HG03469 (cell line): ENCODE data around the gene ZNF516.
"Not testable (repeated sequence)": the region's sequence is repeated elsewhere in the genome, so short reads cannot be mapped to it uniquely, and the experiment has no call there.

Experiments used
- ATAC-seq: cut with Tn5 transposase; IDR thresholded peaks from one replicate; pipeline ENCODE4 v1.9.1; 2021; ENCODE audit warnings: mild to moderate bottlenecking, moderate library complexity, moderate number of reproducible peaks; ENCODE audit not compliant: unreplicated experiment

Gene ZNF516, protein sequence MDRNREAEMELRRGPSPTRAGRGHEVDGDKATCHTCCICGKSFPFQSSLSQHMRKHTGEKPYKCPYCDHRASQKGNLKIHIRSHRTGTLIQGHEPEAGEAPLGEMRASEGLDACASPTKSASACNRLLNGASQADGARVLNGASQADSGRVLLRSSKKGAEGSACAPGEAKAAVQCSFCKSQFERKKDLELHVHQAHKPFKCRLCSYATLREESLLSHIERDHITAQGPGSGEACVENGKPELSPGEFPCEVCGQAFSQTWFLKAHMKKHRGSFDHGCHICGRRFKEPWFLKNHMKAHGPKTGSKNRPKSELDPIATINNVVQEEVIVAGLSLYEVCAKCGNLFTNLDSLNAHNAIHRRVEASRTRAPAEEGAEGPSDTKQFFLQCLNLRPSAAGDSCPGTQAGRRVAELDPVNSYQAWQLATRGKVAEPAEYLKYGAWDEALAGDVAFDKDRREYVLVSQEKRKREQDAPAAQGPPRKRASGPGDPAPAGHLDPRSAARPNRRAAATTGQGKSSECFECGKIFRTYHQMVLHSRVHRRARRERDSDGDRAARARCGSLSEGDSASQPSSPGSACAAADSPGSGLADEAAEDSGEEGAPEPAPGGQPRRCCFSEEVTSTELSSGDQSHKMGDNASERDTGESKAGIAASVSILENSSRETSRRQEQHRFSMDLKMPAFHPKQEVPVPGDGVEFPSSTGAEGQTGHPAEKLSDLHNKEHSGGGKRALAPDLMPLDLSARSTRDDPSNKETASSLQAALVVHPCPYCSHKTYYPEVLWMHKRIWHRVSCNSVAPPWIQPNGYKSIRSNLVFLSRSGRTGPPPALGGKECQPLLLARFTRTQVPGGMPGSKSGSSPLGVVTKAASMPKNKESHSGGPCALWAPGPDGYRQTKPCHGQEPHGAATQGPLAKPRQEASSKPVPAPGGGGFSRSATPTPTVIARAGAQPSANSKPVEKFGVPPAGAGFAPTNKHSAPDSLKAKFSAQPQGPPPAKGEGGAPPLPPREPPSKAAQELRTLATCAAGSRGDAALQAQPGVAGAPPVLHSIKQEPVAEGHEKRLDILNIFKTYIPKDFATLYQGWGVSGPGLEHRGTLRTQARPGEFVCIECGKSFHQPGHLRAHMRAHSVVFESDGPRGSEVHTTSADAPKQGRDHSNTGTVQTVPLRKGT

DNA sequence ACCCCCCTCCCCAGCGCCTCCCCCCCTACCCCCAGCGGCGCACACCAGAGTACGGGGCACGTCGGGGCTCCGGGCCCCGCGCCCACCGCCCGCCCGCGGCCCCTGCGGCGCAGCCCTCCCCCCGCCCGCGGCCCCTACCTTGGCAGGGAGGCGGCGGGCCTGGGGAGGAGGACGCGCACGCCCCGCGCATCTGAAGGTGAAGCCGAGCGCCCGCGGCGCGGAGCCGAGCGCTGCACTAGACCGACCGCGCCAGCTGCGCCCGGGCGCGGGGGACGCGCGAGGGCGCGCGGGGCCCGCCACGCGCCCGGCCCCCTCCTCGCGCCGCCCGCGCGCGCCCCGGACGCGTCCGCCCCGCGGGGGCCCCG, at the start of gene ZNF516:
ZNF516 (minus strand) TSS at position 237 of the 365 bp plus-strand sequence. CDS start 52,188 bp downstream, outside the sequence.
- no peak for ATAC-seq

DNA sequence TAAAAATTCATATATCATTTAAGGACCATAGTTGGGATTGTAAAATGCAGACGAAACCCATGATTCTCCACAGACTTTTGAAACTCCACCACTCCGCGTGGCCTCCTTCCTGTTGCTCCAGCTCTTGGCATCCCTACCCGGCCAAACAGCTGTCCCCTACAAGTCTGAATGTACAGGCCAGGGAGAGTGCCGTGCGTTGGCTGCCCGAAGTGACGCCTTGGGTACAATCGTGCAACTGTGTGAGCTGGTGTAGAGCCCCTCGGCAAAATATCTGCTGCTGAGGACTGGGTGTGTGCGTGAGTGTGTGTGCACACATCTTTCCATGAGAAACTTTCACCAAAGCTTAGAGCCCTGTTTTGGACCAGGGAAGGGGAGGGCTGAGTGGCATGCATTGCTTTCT, 43.8 kb upstream of the ZNF516 start:
- ATAC-seq: no peak

DNA sequence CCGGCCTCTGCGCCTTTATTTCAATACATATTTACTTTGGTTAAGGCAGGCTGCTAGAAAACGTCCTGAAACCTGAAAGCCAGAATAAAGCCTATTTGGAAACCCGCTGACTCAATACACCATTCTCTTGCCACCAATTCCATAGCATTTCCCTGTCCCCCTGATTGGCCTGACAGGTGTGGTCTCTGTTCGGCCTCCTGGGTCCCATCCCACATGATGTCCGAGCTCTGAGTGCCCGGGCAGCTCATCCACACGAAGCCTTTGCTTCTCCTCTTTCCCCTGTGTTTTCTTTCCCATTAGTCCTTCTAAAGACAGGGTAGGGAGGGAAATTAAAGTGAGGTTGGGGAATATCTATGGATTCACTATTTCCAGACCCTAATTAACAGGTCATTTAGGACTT, 42.6 kb upstream of the ZNF516 start:
- ATAC-seq: no peak

DNA sequence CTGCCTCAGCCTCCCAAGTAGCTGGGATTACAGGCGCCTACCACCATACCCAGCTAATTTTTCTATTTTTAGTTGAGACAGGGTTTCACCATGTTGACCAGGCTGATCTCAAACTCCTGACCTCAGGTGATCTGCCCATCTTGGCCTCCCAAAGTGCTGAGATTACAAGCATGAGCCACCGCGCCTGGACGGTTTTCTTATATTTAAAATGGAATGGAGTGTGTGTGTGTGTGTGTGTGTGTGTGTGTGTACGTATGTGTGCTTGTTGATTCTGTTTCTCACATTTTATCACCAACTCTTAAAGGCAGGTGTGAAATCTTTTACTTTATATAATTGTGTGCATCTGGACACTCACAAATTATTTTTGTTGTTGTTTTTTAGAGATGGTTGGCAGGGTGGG, 41.6 kb upstream of the ZNF516 start:
- not testable (repeated sequence) for ATAC-seq

DNA sequence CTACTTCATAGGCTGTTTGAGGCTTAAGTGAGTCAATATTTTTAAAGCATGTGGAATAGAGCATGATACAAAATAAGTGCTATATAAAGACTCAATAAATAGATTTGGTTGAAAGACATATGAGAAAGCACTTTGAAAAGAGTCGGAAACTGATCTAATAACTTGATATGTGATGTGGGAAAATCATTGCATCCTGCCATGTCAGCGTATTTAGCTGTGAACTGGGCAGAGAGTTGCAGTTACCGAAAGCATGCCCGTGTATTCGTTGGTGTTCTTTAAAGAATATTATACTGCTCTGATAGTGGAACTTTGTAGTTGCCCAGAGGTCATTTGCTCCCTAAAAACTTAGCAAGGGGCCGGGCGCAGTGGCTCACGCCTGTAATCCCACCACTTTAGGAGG, 37.8 kb upstream of the ZNF516 start:
- ATAC-seq: no peak

DNA sequence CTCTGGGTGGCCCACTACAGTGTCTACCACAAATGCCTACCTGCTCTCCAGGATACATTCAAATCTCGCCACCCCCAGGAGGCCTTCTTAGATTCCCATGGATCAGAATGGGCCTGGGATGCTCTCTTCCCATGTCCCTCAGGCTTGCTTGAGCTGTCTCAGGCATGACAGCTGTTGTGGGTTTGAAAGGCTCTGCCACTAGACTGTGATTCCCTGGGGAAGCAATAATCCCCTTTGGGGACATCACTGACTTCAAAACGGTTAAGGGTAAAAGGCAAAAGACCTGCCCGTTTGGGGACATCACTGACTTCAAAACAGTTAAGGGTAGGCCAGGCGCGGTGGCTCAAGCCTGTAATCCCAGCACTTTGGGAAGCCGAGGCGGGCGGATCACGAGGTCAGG, 35.8 kb upstream of the ZNF516 start:
- no peak for ATAC-seq

DNA sequence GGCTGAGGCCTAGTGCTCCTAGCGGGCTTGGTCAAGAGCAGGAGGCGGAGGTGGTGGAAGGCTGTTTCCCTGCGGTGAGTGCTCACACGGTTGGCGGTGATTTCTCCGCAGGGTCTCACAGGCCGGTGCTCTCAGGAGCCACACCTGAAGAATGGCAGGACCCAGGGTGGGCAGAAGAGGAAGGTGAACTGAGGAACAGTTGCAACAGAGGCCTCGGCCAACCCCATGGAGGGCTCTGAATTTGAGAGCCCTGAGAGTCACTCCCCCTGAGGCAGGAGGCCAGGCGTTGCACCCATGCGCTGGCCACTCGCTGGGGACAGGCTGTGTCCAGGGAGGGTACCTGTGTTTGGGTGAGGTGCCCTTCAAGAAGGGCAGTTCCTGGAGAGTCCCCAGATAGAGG, 35.3 kb upstream of the ZNF516 start:
- no peak for ATAC-seq

DNA sequence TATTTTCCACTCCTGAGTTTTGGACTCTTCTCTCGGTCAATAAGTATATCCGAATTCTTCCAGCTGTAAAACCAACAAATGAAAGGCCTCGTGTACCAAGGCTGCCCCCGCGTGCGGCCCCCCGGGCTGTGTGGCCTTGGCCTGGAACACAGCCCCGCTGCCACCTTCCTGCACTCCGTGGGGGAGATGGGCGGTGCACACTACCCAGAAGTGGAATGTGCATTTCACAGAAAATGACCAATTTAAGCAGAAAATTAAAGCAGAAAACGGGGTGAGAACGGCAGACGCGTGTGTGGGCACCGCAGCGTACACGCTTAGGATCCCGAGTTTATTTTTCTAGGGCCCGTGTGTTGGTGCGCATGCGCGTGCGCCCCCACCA, 34.4 kb upstream of the ZNF516 start:
- ATAC-seq: no peak

DNA sequence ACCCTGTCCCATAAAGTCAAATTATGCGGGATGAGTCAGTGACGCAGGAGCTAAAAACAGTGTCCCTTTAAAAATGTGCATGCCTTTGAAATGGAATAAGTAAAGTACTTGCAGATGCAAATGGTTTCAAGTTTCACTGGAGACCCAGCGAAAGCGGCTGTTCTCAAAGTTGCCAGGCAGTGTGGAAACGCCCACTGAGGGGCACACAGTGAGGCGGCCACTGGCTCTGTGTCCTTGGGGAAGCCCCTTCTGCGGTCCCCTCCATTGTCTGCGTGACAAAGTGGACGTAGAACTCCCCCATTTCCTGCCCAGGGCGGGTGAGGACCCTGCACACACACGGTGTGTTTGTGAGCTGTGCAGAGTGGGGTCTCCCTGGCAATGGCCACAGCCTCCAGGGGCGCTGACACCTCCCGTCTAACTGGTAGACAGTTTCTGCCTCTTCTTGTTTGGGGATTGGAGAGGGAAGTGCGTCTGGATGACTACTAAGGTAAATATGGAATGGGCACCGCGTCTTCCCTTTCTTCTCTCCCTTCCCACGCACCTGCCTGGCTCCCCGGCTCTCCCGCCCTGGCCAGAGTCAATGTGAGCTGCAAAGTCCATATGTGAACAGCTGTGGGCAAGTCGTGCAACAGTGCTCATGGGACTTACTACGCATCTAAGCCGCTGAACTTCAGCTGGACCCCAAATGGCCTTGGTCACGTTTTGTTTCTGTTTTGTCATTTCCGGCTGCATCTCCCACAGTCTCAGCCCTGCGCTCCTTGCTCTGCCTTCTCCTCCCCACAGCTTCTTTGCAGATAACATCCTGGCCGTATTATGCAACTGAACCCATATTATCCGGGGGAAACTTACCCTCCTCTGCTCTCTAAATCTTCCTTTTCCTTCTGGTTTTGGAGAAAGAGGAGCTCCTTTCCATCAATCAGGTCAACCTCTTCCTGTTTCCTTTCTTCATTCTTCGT, 33.7 kb upstream of the ZNF516 start:
- ATAC-seq: no peak

DNA sequence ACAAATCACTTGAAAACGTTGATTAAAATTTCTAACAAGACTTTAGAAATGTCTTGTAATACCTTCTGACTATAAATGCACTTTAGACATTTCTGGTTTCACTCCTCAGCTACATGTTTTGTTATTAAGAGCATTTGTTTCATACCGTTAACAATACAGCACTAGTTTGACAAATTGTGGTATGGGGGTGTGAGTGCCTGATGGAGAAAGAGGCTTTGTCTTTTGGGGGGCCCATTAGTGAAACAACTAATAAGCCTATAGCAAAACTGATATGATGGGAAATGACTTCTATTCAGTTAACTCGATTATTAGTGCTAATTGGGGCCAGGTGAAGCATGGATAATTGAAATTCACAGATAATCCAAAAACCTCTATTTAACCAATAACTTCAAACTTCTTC, 30.9 kb upstream of the ZNF516 start:
- ATAC-seq: no peak

DNA sequence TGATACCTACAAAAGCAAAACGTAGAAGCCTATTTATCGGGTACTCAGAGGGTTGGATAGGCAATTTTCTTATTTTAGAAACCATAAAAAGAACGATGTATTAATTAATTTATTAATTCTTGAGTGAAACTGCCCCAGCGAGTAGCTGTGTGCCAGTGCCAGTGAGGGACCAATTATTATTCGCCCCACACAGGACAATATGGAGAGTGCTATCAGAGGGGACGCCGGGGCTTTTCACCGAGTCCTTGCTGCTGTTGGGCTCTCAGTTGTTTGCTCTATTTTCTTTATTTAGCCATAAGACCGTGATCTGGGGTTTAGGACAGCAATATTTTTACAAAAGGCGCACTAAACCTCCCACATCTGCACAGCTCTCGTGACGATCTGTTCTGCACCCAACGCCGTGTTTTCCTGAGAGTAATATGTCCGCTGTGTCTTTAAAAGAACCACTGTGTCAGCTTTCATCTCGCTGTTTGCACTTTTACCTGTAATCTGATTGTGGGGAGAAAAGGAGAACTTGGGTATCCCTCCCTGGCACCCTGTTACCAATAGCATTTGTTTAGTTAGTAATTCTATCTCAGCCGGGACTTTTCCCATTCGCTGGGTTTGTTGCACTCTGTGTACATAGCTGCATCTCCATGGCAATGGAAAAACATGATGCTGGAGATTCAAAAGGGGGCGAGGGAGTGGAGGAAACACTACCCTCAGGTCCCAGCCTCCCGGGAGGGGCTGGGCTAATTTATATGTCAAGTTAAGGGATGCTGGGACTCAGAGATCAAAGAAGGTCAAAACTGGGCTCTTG, 30.1 kb upstream of the ZNF516 start:
- no peak for ATAC-seq

DNA sequence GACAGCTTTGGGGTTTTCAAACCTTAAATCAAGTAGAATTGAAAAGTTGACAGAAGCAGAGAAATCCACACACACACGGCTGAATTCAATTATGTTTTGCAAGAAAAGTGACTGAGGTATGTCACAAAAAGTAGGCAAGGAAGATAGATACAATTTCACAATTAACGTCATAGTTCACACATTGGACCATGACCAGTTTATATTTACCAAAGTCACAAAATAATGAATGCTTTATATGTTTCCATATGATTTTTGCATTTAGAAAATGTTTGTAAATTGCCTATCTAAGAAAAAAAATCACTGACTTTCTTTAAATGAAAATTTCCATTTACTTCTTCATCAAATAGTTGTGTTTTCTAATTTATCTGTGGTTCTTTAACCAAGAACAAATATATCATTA, 29.4 kb upstream of the ZNF516 start:
- ATAC-seq: no peak

DNA sequence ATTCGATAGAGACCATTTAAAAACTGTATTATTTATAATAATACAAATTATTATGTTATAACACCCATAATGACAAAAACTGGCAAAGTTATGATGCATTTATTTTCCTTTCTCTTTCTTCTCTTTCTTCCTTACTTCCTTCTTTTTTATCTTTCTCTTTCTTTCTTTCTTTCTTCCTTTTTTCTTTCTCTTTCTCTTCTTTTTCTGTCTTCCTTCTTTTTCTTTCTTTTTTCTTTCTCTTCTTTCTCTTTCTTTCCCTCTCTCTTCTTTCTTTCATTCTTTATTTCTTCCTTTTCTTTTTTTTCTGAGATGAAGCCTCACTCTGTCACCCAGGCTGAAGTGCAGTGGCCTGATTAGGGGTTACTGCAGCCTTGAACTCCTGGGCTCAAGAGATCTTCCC, 27.5 kb upstream of the ZNF516 start:
- no peak for ATAC-seq

DNA sequence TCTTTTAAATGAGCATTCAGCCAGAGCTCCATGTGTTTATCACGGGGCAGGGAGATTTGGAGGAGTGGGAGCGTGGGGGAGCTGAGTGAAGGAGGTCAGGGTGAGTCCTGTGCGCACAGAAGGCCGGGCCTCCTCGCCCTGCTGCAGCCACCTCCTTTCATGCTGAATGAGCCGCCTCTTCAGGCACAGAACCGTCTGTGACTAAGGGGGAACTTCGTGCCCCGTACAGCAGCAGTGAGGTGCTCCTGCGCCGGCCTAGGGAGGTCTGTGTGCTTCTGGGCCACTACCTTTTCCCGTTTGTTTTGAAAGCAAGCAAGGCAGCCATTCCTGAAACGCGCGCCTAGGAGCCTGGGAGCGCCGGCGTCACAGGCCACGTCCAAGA, 27.1 kb upstream of the ZNF516 start:
- ATAC-seq: no peak

DNA sequence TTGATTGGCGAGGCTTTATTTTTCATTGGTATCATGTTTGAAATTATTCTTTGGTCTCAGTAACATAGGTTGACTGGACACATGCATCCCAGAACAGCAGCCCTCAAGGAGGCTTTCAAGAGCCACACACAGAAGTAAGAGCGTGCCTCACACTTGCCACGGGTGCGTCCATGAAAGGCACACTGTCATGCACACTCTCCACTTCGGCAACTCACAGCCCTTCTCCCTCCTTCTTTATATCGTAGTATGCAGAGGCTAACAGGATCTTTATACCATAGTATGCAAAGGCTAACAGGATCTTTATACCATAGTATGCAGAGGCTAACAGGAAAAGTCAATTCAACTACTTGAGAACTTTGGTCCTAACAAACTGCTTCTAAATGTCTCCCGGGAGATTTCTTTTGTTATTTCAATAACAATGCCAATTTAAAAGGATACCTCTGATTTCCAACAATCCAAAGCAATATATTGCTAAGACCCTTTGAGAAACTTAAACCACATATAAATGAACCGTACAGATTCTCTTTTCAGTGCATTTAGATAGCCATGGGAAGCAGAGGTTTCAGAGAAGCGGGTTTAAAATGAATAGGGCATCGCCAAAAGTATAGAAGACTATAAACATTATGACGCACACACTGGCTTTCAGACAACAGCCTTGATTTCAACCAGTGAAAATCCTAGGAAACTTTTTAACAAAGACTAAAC, 26.5 kb upstream of the ZNF516 start:
- no peak for ATAC-seq

DNA sequence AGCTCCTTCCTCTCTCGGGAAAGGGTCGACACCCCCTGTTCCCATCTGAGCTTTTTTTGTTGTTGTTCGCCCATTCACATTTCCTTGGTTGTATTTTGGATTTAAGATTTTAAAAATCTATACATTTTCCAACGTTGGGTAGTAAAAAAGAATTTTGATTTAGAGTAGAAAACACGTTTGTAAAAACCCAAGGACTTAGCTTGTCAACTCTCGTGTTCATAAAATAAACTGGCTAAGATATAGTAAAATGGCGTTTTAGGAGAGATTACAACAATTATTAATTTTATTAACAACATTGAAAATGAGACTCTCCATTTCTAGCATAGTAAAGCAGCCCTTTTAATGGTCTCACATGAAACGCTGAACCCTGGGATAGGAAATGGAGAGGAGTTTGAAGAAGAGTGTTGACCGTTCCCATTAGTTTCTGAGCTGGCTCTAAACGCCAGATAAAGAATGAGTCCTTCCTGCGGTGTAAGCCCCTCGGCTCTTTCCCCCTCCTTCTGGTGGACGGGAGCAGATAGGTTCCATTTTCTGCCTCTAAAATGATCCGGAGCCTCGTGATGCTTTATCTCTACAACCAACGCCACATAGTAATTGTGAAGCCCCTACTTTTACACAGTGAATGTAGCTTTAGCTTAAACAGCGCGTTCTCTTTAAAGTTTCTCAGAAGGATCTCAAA, 24.0 kb upstream of the ZNF516 start:
- no peak for ATAC-seq

DNA sequence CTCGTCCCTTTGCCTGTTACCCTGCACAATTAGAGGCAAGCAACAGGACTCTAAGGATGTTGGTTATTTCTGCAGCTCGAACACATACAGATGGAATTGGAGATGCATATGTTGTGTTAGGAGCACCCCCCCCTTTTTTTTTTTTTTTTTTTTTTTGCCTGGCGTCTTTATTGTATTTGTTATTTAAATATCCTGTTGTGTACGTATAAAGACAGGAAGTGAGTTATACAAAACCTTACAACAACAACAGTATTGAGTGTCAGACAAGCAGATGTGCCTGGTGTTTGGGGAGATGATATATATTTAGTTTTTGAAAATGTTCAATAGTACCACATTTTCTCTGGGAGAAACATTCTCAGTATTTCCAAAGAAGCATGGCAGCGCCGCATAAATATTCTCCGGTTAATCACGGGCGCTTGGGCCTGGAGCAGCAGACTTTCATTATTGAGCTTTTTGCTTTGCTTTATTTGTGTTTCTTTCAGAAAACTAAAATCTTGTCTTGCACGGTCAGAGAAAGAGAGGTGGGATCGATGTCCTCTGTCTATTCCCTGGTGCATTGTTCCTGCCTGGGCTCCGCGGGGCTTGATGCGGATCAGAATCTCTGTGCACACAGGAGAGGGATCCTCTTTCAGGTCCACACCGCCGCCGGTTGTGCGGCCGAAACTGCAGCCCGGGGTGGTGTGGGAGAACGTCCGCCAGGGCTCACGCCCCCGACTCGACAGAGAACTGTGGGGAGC, 23.2 kb upstream of the ZNF516 start:
- ATAC-seq: no peak

DNA sequence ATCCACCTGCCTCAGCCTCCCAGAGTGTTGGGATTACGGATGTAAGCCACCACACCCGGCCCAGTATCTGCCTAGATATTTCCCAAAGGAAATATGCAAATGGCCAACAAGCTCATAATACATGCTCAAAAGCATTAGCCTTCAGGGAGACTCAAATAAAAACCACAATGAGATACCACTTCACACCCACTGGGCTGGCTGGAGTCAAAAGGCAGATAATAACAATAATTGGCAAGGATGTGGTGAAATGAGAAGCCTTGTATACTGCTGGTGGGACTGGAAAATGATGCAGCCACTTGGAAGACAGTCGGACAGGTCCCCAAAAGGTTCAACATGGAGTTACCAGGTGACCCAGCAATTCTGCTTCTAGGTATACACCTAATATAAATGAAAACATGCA, 20.5 kb upstream of the ZNF516 start:
- no peak for ATAC-seq
